Cardiac septum (tissue), 1 donor: Measurements from ENCODE around the gene TTC14. TPM values are rescaled to one million over a fixed set of nuclear protein-coding genes. Genes with fewer than 3 reads are reported as not detected.

Source experiments
- DNase-seq: peaks from one replicate; pipeline ENCODE4 v3.0.0-alpha.2; 2020; ENCODE audit warnings: low spot score
- intact Hi-C: fragments of 100-400 bp; cut with DNase I; formaldehyde crosslinking; loops from one replicate; pipeline ENCODE4 v1.14.0; 2022
- total RNA-seq: library from RNA; stranded (reverse); fragmentation: NEBNext Ultra II Directional; extraction: Animal tissue kit (Norgen Biotek cat#: 25700); gene quantifications from one replicate; pipeline ENCODE4 v1.2.1, GENCODE V29; 2021
- donor health status: DM: no; HTN: no; CAD: no.

Gene TTC14
- total RNA-seq, 1 donor from 2014 or later: 18.5 TPM

DNA sequence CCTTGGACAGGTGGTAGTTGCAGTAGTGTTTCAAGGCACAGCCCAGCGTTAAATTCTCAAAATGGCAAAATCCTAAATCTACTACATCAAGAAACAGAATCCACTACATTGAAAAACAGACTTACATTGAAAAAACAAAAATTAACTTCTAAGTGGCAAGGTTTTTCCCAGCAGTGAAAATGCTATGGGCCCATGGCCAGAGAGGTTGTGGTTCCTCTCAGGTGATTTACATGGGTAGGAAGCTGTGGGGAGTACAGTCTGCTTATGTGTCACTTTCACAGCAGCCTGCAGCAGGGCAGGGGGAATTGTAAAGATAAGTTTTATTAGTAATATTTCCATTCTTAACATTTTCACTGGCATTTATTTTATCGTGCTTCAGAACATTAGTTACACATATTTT is 24.9 kb downstream of the TTC14 start:
- DNase-seq: no peak
- intact Hi-C loops: no loop called here

DNA sequence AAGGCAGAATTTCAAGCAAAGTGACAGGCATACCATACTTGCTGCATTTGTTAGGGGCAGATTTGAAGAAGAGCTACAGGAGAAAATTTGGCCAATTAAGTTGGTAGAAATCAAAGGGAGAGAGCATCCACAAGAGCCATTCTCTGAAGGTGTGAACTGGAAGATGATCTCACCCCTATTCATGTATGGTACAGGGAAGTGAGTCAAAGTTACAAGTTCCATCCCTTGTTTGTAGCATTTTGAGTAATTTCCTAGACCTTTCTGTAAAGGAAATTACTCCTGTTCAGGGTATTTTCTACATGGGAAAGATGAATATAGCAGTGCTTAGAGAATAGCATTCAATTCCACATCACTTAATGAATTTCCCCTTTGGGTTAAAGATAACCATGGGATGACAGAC is 28.4 kb downstream of the TTC14 start:
- DNase-seq: no peak
- intact Hi-C loops: no loop called here

DNA sequence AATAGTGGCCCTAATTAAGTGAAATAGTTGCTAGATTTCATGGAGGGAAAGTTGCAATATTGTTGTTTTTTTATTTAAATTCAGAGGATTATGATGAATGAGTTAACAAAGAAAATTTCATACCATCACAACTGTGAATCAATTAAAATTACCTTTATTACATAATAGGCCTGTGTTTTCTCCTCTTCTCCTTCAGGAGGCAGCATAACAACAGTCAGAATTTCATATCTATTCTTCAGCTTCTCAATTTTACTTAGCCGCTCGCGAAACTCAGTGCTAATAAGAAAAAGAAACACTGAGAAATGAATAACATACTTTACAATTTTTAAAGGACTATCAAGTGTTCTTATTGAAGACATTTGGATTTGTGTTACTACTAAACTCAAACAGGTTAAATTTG is 29.4 kb downstream of the TTC14 start:
- no peak for DNase-seq

DNA sequence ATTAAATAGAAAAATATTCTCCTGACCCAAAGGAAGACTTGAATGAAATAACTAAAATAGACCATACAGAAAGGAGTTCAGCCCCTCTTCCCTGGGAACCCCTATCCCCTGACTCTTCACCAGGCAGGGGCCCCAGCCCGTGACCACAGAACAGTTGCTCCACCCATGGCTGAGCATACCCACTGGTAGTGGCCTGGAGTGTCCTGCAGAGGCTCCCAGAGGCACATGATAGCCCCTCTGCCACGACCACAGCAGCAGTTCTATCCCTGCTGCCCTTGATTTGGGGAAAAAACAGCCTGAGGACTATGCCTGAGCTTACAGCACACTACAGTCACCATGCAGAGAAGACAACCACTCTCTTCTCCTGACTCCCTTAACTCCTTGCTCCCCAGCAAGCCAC is 31.8 kb downstream of the TTC14 start:
- intact Hi-C loops: no loop called here
- DNase-seq: no peak

More for the DNA sequence above, 29.4 kb downstream of the TTC14 start:
- intact Hi-C loops: no loop called here

DNA sequence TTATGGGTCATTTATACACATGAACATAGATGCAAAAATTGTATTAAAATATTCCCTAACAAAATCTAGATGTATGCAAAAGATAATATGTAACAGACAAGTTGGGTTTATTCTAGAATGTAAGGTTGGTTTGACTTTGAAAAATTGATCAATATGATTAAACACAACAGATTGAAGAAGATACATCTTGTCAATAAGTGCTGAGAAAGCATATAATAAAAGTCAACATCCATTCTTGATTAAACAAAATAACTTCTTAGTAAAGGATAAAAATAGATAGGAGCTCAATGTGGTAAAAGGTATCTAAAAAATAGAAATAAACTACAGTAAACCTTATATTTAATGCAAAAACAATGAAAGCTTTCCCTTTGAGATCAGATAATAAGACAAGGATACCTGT is 39.0 kb downstream of the TTC14 start:
- DNase-seq: no peak
- intact Hi-C loops: no loop called here

DNA sequence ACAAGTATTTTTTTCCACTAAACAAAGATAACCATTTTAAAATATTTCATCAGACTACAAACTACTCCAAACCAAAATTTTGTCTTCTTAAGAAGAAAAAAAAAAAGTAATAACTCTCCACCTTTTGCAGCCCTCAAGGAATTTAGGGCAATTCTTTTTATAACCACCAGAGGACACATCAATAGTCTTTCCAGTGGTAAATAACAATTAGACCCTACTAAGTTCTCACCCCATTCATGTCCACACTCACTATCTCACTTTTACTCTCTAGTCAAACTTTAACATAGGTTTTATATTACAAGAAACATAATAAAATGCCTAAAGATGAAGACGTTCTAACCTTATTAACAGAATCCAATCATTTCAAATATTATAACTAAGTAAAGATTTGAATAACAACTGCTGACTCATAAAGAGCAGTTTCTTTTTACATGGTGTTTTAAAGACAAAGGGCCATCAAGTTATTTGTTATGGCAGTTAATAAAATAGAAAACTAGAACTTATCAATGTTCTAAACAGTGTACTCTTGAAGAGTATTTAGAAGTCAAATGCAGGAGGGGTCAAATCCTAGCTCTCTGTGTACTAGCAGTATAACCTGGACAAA is 44.3 kb downstream of the TTC14 start:
- no peak for DNase-seq
- intact Hi-C loops: no loop called here

DNA sequence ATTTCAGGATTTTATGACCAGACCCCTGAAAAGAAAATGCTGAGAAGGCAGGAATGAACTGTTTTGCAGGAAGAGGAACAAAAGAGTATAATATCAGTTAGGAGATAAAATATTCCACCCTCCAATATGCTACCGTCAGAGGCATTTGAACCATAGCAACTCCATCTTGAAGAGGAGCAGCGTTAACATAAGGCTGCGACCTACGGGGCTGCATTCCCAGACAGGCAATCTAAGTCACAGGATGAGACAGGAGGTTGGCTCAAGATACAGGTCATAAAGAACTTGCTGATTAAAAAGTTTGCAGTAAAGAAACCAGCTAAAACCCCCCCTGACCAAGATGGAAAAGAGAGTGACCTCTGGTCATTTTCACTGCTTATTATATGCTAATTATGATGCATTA is 54.4 kb downstream of the TTC14 start:
- DNase-seq: no peak
- intact Hi-C loops: no loop called here

DNA sequence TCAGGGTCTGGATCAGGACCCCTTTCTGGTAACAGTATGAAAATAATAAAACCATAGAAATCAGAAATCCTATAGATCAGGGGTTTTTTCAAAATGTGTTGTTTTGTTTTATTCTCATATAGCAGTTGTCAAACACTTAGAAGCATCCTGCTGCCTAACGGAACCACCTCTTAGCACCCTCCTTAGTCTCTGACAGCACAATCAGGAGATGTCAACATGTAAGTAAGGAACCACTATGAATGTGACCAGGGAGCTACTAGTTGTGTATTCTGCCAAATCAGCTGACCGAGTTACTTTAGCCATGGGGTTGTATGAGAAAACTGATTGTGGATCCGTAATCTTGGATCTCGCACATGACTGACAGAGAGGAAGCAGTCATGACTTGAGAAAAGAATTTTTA is 55.1 kb downstream of the TTC14 start:
- intact Hi-C loops: no loop called here

More for the DNA sequence above, 55.1 kb downstream of the TTC14 start:
- DNase-seq: no peak

Other genes with a start within 250 kb of the TTC14 start
- gene CCDC39, start 77.3 kb downstream of the TTC14 start, total RNA-seq: not detected